ENCODE results near the gene GAA.

DNA sequence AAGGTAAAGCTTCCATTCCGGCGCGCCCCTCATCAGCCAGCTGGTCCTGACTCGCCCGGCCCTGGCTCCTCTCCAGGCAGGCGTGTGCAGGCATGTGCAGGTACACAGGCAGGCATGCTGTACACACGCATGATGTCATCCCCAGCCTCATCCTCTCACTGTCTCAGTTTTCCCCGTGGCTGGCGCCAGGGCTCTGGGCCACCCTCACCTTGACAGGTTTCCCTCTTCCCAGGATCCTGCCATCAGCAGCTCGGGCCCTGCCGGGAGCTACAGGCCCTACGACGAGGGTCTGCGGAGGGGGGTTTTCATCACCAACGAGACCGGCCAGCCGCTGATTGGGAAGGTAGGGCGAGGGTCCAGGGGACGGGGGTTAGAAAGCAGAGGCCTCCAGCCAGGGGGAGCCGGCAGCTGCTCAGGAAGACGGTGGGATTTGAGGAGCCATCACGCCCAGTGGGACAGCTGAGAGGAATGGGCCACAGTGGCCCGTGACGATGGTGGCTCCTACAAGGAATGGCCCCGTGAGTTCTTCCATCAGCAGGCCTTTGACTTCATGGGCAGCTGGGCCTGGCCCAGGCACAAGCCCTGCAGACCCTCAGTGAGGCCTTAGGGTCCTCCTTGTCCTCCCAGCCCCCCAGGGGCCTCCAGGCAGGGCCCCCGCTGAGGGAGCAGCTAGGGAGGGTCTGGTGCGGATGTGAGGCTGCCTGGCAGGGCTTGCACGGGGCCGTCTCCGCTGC is 8.5 kb downstream of the GAA start:
- TF ChIP-seq, protein P1, sequence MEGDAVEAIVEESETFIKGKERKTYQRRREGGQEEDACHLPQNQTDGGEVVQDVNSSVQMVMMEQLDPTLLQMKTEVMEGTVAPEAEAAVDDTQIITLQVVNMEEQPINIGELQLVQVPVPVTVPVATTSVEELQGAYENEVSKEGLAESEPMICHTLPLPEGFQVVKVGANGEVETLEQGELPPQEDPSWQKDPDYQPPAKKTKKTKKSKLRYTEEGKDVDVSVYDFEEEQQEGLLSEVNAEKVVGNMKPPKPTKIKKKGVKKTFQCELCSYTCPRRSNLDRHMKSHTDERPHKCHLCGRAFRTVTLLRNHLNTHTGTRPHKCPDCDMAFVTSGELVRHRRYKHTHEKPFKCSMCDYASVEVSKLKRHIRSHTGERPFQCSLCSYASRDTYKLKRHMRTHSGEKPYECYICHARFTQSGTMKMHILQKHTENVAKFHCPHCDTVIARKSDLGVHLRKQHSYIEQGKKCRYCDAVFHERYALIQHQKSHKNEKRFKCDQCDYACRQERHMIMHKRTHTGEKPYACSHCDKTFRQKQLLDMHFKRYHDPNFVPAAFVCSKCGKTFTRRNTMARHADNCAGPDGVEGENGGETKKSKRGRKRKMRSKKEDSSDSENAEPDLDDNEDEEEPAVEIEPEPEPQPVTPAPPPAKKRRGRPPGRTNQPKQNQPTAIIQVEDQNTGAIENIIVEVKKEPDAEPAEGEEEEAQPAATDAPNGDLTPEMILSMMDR (IDR thresholded peaks at IDR 0.05) = no peak
- TF ChIP-seq POLR2A (IDR thresholded peaks at IDR 0.05) = no peak

Data from body of pancreas (tissue), 4 donors.